GM19193 (cell line): ENCODE data around the gene EXOC2.

Source experiments
- POLR2A ChIP-seq: IDR thresholded peaks from 4 replicates; pipeline ENCODE4 v1.6.1; 2011; ENCODE audit not compliant: insufficient read depth, insufficient read length; ENCODE audit errors: extremely low read depth

Gene EXOC2

GRCh38 chr6:511488-512137, 181.3 kb downstream of the EXOC2 start:
- TF ChIP-seq POLR2A = no peak

DNA sequence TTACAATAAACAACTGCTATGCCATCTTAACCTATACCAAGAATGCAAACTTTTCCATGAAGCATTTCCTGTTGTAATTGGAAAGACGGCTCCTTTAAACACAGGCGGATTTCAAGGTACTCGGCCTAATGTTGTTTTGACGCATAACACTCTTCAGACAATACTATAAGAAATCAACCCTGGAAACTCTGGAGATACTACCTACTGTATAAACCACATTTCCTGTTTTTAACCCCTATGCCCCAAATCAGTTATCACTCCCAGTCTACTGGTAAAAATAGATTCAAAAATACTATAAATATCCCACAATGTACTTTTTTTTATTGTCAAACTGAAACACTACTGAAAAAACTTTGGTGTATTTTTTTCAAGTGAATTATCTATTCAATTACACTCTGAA, 183.3 kb downstream of the EXOC2 start:
- no peak for TF ChIP-seq POLR2A

DNA sequence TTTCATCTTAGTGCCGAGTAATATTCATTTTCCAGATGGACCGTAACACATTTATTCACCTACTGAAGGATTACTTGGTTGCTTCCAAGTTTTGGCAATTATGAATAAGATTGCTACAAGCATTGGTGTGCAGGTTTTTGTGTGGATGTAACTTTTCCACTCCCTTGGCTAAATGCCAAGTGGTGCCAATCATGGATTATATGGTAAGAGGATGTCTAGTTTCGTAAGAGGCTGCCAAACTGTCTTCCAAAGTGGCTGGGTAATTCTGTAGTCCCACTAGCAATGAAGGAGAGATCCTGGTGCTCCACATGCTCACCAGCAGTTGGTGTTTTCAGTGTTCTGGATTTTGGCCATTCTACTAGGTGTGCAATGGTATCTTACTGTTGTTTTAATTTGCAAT, 184.3 kb downstream of the EXOC2 start:
- TF ChIP-seq POLR2A = no peak

- TF ChIP-seq POLR2A = no peak
These were observed 184.9 kb downstream of the EXOC2 start for GRCh38 chr6:508006-508405.

DNA sequence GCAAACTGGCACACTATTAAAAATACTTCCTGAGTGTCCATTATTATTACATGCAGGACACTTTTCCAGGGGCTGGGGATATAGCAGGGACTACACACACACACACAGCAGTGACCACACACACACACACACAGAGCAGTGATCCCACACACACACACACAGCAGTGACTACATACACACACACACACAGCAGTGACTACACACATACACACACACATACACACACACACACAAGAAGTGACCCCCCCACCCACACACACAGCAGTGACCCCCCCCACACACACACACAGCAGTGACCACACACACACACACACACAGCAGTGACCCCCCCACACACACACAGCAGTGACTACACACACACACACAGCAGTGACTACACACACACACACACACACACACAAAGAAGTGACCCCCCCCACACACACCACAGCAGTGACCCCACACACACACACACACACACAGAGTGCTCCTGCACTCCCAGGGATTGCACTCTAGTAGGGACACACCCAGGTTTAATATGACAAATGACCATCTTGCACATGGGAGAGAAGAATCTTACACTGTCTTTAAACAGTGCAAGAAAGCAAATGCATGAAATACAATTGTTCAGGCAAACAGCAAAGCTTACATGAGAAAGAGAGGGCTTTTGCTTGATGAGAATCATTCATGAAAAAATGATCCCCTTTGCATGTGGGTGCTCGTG, 185.9 kb downstream of the EXOC2 start:
- TF ChIP-seq POLR2A = no peak

DNA sequence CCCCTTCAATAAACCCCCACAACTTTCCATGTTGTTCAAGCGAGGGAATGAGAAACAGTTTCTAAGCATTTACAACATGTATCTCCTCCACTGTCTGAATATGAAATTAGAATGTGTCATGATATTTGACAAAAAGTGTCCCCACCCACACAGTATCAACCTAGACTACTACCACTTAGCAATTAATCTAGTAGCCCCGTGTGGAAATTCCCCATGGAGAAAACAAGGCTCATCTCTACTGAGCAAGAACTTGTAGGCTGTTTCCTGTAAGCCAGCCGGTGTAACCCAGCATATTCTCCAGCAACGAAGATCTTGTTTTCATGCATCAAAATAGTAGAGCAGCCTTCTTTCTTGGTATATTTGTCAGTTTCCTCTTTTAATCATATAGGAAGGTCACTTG, 186.4 kb downstream of the EXOC2 start:
- no peak for TF ChIP-seq POLR2A

- TF ChIP-seq POLR2A = no peak
These were observed 187.6 kb downstream of the EXOC2 start for GRCh38 chr6:505374-505773.

- no peak for TF ChIP-seq POLR2A
These were observed 188.4 kb downstream of the EXOC2 start for GRCh38 chr6:504446-504980.

DNA sequence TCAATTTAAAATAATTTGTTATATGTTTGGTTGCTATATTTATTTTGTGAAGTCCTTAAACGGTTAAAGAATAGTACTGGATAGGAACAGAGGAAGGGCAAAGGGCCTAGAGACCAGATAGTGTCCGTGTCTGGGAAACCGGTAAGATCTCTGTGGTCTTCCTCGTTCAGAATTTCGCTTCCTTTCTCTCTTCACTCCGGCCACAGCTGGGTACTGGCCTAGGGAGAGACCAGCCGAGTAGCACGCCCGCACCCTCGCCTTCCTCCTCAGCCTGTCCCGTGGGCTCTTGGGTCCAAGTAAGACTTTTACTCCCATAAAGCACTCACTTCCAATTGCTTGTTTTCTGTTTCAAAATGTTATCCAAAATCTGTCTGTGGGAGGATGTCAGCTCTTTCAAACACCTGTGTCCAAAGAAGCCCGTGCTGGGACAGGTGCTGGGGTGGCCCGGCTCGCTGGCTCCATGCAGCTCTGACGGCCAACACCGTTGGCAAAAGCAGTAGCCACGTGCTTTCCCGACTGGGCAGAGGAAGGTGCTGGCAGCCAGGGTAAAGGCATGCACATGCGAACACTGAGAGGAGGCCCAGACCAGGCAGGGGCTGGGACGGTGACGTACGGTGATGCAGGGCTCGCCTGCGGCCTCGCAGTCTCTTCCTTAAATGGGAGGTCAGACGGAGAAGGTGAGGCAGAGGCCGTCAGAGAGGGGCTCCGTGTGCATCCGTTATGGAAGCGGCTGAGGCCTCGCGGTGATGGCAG, 189.2 kb downstream of the EXOC2 start:
- no peak for TF ChIP-seq POLR2A

GRCh38 chr6:502761-503160, 190.2 kb downstream of the EXOC2 start:
- no peak for TF ChIP-seq POLR2A

- no peak for TF ChIP-seq POLR2A
These were observed 190.9 kb downstream of the EXOC2 start for GRCh38 chr6:501891-502601.

GRCh38 chr6:499617-500016, 193.3 kb downstream of the EXOC2 start:
- TF ChIP-seq POLR2A = no peak

DNA sequence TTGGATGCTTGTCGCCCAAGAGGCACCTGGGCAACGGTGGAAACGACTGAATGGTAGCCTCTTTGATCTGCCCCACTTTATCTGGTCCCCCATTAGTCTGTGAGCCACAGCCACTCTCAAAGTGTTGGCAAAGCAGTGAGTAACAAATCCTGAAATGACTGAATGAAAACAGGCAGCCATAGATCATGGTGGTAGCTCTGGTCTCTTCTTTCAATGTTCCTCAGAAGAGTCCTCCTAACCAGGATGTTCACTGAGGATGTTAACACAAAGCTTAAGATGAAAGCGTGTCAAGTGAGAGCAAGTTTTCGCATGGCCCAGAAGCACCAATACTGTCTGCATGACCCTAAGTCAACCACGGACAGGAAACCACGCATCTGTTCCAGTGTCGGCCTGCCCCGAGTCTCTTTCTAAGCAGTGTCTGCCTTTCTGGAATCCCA, 194.1 kb downstream of the EXOC2 start:
- TF ChIP-seq POLR2A = no peak

GRCh38 chr6:497258-497657, 195.7 kb downstream of the EXOC2 start:
- no peak for TF ChIP-seq POLR2A

DNA sequence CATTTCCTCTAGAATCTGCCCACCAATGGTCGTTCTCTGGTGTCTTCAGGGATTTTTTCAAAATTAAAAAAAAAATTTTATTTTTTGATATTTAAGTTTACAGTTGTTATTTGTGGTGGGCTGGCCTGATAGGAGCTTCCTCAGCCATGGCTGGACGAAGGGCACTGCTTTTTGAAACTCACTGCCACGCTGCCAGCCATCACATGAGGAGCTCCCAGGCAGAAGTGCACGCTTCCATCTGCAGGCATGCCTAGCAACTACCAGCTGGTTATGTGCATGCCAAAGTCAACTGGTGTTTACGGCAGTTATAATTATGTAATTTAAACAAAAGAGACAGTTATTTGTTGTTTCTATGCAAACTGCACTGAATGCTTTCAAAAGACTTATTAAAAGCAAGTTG, 196.3 kb downstream of the EXOC2 start:
- TF ChIP-seq POLR2A = no peak
